Measurements from ENCODE around the gene MRFAP1L1. TPM values are rescaled to one million over a fixed set of nuclear protein-coding genes. Genes with fewer than 3 reads are reported as not detected.
"Not testable (repeated sequence)": the region's sequence is repeated elsewhere in the genome, so short reads cannot be mapped to it uniquely, and the experiment has no call there.

The MRFAP1L1 gene
- total RNA-seq, 2 donors from 2014 or later = 45.9 to 52.9 TPM

DNA sequence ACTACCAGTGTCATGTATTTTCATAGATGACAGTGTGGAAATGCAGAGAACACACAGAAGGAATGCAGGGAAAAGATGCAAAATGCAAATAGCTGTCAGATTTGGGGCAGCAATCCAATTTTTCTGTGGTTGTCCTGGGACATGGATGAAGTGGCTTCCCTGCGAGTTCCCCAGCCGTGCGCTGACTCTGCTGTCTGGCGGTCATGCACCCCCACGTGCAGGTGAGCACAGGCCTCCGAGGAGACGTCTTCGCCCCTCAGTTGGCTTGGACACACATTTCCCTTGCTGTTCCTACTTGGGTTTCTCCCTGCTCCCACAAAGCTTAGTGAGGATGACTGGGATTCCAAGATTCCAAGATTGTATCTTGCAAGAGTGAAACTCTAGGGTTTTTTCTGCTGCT is 30.7 kb upstream of the MRFAP1L1 start:
- no peak for DNase-seq
- no peak for ATAC-seq

DNA sequence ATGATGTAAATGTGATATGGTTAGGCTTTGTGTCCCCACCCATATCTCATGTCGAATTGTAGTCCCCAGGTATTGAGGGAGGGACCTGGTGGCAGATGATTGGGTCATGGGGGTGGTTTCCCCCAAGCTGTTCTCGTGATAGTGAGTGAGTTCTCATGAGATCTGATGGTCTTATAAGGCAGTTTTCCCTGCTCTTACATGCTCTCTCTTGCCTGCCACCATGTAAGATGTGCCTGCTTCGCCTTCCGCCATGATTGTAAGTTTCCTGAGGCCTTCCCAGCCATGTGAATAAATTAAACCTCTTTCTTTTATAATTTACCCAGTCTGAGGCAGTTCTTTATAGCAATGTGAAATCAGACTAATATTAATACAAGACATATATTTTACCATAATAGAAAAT is 30.3 kb upstream of the MRFAP1L1 start:
- intact Hi-C loops (cut with DNase I) = loop anchor here in 1 of 2 donors (5.0 kb wide), 1 partner anchor 37 kb away; no protein-coding TSS in a partner anchor
- ATAC-seq (no peak), DNase-seq (no peak)

More for the DNA sequence above, 30.7 kb upstream of the MRFAP1L1 start:
- intact Hi-C loops (cut with DNase I) = no loop called here

DNA sequence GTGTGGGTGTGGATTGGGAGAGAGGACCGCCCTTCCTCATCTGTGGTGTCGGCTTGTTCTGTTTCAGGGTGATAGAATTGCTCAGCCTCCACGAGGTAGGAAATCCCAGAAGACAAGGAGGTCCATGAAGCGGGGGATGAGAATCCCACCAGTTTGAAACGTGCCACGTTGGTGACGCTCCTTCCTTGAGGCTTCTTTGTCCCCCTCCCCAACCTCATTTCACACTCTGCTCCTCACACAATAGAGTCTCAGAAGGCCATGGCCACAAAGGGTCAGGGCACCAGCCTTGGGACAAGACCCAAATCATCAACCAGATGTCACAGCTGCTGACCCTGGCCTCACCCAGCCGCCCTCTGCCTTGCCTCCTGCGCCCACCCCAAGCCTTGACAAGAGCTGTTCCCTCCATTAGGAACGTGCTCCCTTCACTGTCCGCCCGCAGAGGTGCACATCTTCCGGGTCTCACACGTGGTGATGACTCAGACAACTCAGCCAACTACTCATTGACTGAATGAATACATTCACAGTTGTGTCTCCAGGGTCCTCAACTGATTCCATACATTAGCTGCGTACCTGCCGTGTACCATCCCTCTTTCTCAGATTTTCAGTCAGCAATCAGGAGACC is 24.6 kb upstream of the MRFAP1L1 start:
- ATAC-seq = no peak
- intact Hi-C loops (cut with DNase I) = no loop called here
- no peak for DNase-seq

- ATAC-seq (no peak), DNase-seq (no peak)
- intact Hi-C loops (cut with DNase I) = no loop called here
Observed at GRCh38 chr4:6733358-6734164, 23.9 kb upstream of the MRFAP1L1 start.

- ATAC-seq (peak; percentile 85 to 96), DNase-seq (peak; percentile 80)
- intact Hi-C loops (cut with DNase I) = no loop called here
Observed at GRCh38 chr4:6732441-6733357, 23.0 kb upstream of the MRFAP1L1 start.

GRCh38 chr4:6731780-6732179 is 22.1 kb upstream of the MRFAP1L1 start:
- ATAC-seq = no peak
- intact Hi-C loops (cut with DNase I) = no loop called here
- no peak for DNase-seq

GRCh38 chr4:6731318-6731675 is 21.6 kb upstream of the MRFAP1L1 start:
- intact Hi-C loops (cut with DNase I) = no loop called here
- DNase-seq (no peak), ATAC-seq (no peak)

DNA sequence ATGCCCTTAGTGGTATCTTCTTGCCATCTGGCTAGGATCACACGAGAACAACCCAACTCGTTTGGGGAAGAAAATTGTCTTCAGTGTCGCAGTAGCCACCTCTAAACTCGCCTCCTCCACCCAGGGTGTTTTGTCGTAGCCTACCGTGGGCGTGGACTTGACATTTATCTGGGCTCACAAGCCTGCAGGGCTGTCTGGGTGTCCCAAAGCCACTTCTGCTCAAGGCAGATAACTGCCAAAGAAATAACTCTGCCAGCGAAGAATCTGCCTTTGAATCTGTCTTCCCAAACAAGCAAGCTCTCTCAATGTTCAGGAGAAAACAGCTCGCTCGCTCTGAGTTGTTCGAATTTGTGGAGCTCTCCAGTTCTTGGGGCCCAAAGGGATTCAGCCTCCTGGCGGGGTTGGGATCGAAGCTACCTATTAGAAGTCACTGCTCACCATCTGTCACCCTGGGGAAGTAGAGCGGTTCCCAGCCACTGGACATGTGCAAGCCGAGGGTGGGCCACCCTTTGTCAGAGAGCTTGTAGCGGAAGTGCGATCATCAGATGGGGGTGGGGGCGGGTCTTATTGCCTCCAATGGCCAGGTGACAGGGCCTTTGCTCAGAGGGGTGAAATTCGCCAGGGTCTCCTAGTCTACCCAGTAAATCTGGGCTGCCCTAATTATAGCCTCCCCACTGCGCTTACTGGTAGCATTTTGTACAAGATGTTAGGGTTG is 21.1 kb upstream of the MRFAP1L1 start:
- no peak for DNase-seq
- intact Hi-C loops (cut with DNase I) = no loop called here
- ATAC-seq = no peak

DNA sequence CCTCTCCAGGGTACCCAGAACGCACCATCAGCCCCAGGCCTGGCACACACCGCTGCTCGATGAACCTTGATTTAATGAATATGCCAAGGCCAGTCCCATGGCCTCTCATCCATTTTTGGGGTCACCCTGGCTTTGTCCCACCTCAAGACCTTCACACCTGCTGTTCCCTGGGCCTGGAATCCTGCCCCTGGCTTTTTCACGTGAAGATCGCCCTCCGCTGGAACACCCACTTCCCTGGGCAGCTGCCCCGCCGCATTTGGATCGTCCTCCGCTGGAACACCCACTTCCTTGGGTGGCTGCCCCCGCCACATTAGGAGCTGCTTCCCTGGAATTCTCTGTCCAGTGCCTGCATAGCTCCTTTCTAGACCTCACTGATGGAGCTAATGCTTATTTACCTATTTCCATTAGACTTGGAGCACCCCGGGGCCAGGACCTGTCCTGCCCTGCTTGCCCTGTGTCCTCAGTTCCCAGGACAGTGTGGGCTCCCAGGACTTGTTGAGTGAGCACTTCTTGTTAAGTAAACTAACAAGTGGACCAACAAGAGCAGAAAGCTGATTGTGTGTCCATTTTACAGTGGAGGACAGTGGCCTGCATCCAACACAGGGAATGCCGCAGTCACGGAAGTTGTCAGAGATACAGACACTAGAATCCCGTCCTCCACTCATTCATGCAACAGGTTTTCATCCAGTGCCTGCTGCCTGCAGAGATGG is 18.8 kb upstream of the MRFAP1L1 start:
- intact Hi-C loops (cut with DNase I) = loop anchor here in 1 of 2 donors (10.0 kb wide), 1 partner anchor 346 kb away; no protein-coding TSS in a partner anchor
- DNase-seq = no peak
- ATAC-seq = no peak

DNA sequence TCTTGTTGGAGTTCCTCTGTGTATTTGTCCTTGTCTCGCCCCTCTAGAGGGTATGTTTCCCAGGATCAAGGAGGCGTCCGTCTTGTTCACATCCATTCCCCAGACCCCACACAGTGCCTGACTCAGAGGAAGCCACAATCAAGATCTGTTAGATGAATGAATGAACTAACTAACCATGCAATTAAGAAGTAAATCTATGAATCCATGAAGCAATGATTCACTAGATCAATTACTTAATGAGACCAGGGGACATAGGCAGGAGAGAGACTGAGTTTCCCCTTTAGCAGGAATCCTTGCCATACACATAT is 18.2 kb upstream of the MRFAP1L1 start:
- ATAC-seq (no peak), DNase-seq (no peak)
- intact Hi-C loops (cut with DNase I) = loop anchor here in 1 of 2 donors (10.0 kb wide), 1 partner anchor 347 kb away; no protein-coding TSS in a partner anchor

GRCh38 chr4:6727081-6727942 is 17.6 kb upstream of the MRFAP1L1 start:
- DNase-seq (no peak), ATAC-seq (peak; percentile 47 to 53)
- intact Hi-C loops (cut with DNase I) = loop anchor here in 1 of 2 donors (10.0 kb wide), 1 partner anchor 347 kb away; no protein-coding TSS in a partner anchor

GRCh38 chr4:6725427-6725961 is 15.8 kb upstream of the MRFAP1L1 start:
- DNase-seq, ATAC-seq: not testable (repeated sequence)
- intact Hi-C loops (cut with DNase I) = loop anchor here in 1 of 2 donors (10.0 kb wide), 1 partner anchor 349 kb away; no protein-coding TSS in a partner anchor

DNA sequence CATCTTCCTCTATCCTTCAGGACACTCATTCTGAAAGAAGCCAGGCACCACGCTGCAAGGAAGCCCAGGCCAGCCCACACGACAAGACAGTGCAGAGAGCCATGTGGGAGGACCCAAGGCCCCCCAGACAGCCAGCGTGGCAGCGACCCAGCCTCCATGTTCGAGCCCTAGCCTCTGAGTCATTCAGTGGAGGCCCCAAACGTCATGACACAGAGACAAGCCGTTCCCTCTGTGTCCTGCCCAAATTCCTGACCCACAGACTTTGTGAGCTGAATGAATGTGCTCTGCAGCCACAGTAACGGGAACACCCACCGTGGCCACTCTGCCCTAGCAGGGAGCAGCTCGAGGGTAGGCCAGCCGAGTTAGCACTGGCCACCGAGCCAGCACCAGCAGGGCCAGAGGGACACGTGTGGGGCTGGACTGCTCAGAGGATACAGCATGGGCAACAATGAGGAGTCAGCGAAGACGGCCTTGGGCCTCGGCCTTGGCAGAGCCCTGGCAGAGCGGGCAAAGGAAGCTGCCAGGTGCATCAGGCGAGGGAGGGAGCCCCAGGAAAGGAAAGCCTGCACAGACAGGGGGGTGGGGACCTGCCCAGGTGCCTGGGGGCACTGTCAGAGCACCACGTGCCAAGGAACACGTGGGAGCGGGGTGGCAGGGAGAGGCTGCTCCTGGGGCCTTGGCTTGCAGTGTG is 14.9 kb upstream of the MRFAP1L1 start:
- ATAC-seq (no peak), DNase-seq (no peak)
- intact Hi-C loops (cut with DNase I) = loop anchor here (5.0 to 10.0 kb wide), 3 partner anchors 153 to 350 kb away; no protein-coding TSS in a partner anchor

DNA sequence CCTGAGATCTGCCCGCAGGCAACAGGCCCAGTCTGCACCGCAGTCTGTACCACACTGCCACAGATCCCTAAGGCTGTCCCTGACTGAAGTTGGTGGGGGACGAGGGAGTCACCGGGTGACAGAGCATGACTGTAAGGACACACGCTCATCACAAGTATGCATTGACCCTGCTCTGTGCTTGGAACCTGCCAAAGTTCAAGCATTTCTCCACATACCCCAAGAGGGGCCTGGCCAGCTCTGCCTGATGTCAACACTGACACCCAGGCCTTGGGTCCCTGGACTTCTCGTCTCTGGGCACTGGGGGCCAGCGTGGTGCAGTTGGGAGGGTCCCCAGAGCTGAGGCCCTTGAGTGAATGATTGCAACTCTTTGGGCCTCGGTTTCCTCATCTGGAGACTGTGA is 14.2 kb upstream of the MRFAP1L1 start:
- ATAC-seq = no peak
- DNase-seq = no peak
- intact Hi-C loops (cut with DNase I) = loop anchor here (5.0 to 10.0 kb wide), 3 partner anchors 153 to 351 kb away; no protein-coding TSS in a partner anchor

GRCh38 chr4:6722891-6723290 is 13.2 kb upstream of the MRFAP1L1 start:
- ATAC-seq (no peak), DNase-seq (no peak)
- intact Hi-C loops (cut with DNase I) = loop anchor here (5.0 to 10.0 kb wide), 3 partner anchors 154 to 352 kb away; no protein-coding TSS in a partner anchor

DNA sequence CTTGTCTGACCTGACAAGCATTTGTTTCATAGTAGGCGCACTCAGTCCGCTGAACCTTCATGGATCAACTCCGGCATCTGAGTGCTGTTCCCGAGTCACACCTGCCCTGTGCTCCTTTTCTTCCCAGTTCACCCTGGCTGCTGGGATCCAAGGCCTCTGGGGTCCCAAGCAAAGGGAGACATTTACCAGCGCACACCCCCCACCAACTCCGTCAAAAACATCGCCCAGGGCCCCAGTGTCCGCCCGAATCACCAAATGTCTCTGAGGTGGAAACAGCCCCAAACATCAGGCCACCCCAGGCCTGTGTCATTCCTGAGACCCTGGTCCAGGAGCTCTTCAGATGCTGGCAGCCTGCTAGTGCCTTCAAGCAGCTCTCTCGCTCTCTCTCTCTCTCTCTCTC is 11.5 kb upstream of the MRFAP1L1 start:
- no peak for DNase-seq
- intact Hi-C loops (cut with DNase I) = loop anchor here (2.0 to 10.0 kb wide), 4 partner anchors 152 to 354 kb away; no protein-coding TSS in a partner anchor
- ATAC-seq = no peak

Measured in left cardiac atrium (tissue), 4 donors.